Vagina (tissue), 2 donors: ENCODE measurements around the gene CHCHD4. TPM values are rescaled to one million over a fixed set of nuclear protein-coding genes. Genes with fewer than 3 reads are reported as not detected.
A peak's percentile ranks its signal among the peaks of the same experiment; 100 is the strongest.

Experiments used
- DNase-seq, 2 donors: peaks; one replicate each; pipeline ENCODE4 v3.0.0-alpha.2; 2017; ENCODE audit errors: extremely low spot score in 2 of 2
- H3K27ac ChIP-seq: fragments of 200-600 bp; sonication (generic); one replicate; pipeline ENCODE4 v1.5.1; 2019
- H3K27me3 ChIP-seq: fragments of 200-600 bp; sonication (generic); one replicate; pipeline ENCODE4 v1.5.1; 2019
- H3K36me3 ChIP-seq, 2 donors: fragments of 200-600 bp; sonication (generic); one replicate each; pipeline ENCODE4 v1.5.1; 2017 to 2019
- H3K4me1 ChIP-seq: fragments of 200-600 bp; sonication (generic); one replicate; pipeline ENCODE4 v1.5.1; 2019
- H3K4me3 ChIP-seq, 2 donors: fragments of 200-600 bp; sonication (generic); 1 replicate in 1 of 2; 2 replicates in 1 of 2; pipeline ENCODE4 v1.5.1; 2016 to 2019
- H3K9me3 ChIP-seq: fragments of 200-600 bp; sonication (generic); one replicate; pipeline ENCODE4 v1.5.1; 2019
- POLR2A ChIP-seq, 2 donors: fragments of 450-650 bp; IDR thresholded peaks; one replicate each; pipeline ENCODE4 v1.6.1; 2017; ENCODE audit warnings: antibody characterized with exemption in 2 of 2, mild to moderate bottlenecking in 2 of 2, moderate library complexity in 2 of 2
- POLR2AphosphoS5 ChIP-seq, 2 donors: sonication (generic); formaldehyde crosslinking; IDR thresholded peaks; one replicate each; pipeline ENCODE4 v1.9.0; 2017; ENCODE audit warnings: antibody characterized with exemption in 2 of 2, mild to moderate bottlenecking in 2 of 2, low read depth in 1 of 2; ENCODE audit not compliant: insufficient read depth in 1 of 2
- intact Hi-C: fragments of 100-400 bp; cut with DNase I; formaldehyde crosslinking; loops from one replicate; pipeline ENCODE4 v1.15.1; 2023
- total RNA-seq: library from RNA; depleted of rRNA; stranded (reverse); fragments of >200 nt; gene quantifications from one replicate; pipeline ENCODE4 v1.2.3, GENCODE V29; 2016
- TF ChIP-seq, protein P1 (sequence below), 3 experiments: fragments of 450-650 bp in 2 of 3; fragments of 200-600 bp in 1 of 3; sonication (generic) in 1 of 3; IDR thresholded peaks; one replicate each; pipeline ENCODE4 v1.5.1; 2017 to 2019; ENCODE audit warnings: antibody characterized with exemption in 3 of 3, mild to moderate bottlenecking in 2 of 3, moderate library complexity in 2 of 3

Gene CHCHD4
- total RNA-seq, 1 donor from 2014 or later = 10.6 TPM

DNA sequence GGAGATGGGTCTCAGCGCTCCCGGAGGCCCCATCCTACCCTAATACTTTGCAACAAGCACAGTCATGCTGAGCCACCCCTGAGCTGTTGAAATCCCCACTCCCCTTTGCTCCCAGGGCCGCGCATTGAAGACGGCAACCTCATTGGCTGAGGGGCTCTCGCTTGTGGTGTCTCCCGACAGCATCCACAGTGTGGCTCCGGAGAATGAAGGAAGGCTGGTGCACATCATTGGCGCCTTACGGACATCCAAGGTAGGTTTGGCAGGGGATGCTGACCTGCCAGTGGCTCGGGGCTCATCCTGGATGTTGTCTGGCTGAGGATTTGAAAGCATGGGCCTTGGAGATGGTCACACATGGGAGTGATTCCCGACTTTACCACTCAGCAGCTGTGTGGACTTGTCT lies 6.0 kb upstream of the CHCHD4 start:
- DNase-seq = no peak
- Histone ChIP-seq H3K27ac (no peak overlapping the region), H3K9me3 (no peaks in the 10 kb centered on the region), H3K27me3 (no peaks in the 10 kb centered on the region), H3K4me1 (peaks cover 25% of the 10 kb centered on the region), H3K4me3 (no peak overlapping the region), H3K36me3 (peaks cover 0 to 63% of the 10 kb centered on the region in 2 donors)
- intact Hi-C loops = loop anchor here (10.0 kb wide), 1 partner anchor 236 kb away; no protein-coding TSS in a partner anchor
- TF ChIP-seq POLR2AphosphoS5 (IDR thresholded peaks at IDR 0.05; ENCODE audit: insufficient read depth in 1 of 2, low read depth in 1 of 2) = no peak
- TF ChIP-seq POLR2A (IDR thresholded peaks at IDR 0.05) = no peak
- TF ChIP-seq, protein P1, sequence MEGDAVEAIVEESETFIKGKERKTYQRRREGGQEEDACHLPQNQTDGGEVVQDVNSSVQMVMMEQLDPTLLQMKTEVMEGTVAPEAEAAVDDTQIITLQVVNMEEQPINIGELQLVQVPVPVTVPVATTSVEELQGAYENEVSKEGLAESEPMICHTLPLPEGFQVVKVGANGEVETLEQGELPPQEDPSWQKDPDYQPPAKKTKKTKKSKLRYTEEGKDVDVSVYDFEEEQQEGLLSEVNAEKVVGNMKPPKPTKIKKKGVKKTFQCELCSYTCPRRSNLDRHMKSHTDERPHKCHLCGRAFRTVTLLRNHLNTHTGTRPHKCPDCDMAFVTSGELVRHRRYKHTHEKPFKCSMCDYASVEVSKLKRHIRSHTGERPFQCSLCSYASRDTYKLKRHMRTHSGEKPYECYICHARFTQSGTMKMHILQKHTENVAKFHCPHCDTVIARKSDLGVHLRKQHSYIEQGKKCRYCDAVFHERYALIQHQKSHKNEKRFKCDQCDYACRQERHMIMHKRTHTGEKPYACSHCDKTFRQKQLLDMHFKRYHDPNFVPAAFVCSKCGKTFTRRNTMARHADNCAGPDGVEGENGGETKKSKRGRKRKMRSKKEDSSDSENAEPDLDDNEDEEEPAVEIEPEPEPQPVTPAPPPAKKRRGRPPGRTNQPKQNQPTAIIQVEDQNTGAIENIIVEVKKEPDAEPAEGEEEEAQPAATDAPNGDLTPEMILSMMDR (IDR thresholded peaks at IDR 0.05) = no peak

DNA sequence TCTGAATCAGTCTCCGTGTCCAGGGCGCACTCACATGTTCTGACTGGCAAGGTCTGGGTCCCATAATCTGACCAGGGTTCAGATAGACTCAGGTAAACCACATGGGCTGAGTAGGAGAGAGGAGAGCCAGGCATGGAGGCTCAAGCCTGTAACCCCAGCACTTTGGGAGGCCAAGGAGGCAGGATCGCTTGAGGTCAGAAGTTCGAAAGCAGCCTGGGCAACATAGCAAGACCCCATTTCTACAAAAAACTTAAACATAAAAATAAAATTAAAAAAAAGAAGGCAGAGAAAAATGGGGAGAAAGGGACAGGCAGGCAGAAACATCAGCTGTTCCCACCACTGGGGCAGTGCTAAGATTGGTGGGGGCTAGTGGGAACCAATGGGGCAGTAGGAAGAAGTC lies 5.6 kb upstream of the CHCHD4 start:
- Histone ChIP-seq H3K27ac (no peak overlapping the region), H3K4me1 (peaks cover 26% of the 10 kb centered on the region), H3K4me3 (no peak overlapping the region), H3K27me3 (no peaks in the 10 kb centered on the region), H3K36me3 (peaks cover 0 to 58% of the 10 kb centered on the region in 2 donors), H3K9me3 (no peaks in the 10 kb centered on the region)
- TF ChIP-seq POLR2A (IDR thresholded peaks at IDR 0.05) = no peak
- TF ChIP-seq, protein P1 (IDR thresholded peaks at IDR 0.05) = no peak
- no peak for TF ChIP-seq POLR2AphosphoS5 (IDR thresholded peaks at IDR 0.05; ENCODE audit: insufficient read depth in 1 of 2, low read depth in 1 of 2)
- DNase-seq = no peak
- intact Hi-C loops = loop anchor here (10.0 kb wide), 1 partner anchor 235 kb away; no protein-coding TSS in a partner anchor

DNA sequence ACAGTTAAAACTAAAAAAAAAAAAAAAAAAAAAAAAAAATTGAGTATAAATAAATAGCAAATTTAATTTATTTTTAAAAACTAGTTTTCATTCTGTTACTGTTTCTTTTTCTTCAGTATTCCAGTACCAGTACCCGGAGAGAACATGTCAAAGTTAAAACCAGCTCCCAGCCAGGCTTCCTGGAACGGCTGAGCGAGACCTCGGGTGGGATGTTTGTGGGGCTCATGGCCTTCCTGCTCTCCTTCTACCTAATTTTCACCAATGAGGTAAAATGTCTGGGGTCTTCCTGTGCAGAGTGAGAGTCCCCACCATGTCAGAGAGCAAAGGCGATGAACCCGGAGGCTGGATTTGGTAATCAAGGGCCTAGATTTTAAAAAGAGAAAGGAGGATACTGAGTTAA lies 4.6 kb upstream of the CHCHD4 start:
- H3K4me3 ChIP-seq = no peak overlapping the region
- TF ChIP-seq POLR2AphosphoS5 (IDR thresholded peaks at IDR 0.05; ENCODE audit: insufficient read depth in 1 of 2, low read depth in 1 of 2) (no peak), POLR2A (IDR thresholded peaks at IDR 0.05) (no peak)
- TF ChIP-seq, protein P1 (IDR thresholded peaks at IDR 0.05) = no peak
- H3K27me3 ChIP-seq = no peaks in the 10 kb centered on the region
- DNase-seq = no peak
- peaks cover 0 to 49% of the 10 kb centered on the region in 2 donors for H3K36me3 ChIP-seq
- H3K4me1 ChIP-seq = peaks cover 26% of the 10 kb centered on the region
- H3K9me3 ChIP-seq = no peaks in the 10 kb centered on the region
- H3K27ac ChIP-seq = no peak overlapping the region
- intact Hi-C loops = loop anchor here (5.0 kb wide), 1 partner anchor 53 kb away; no protein-coding TSS in a partner anchor

DNA sequence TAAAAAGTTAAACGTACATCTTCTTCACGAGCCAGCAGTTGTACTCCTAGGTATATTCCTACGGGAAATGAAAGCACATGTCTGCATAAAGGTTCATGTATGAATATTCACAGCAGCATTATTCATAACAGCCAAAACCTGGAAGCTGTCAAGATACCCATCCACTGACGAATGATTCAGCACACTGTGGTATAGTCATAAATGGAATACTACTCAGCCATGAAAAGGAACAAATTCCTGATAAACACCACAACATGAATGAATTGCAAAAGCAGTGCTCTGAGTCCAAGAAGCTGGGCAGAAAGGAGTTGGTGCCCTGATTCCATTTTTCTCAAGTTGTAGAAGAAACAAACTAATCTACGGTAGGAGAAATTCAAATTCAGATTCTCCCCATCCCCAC lies 4.1 kb upstream of the CHCHD4 start:
- H3K9me3 ChIP-seq = no peaks in the 10 kb centered on the region
- no peaks in the 10 kb centered on the region for H3K27me3 ChIP-seq
- H3K36me3 ChIP-seq = peaks cover 0 to 43% of the 10 kb centered on the region in 2 donors
- DNase-seq = peak in 1 of 2 donors; percentile 13
- TF ChIP-seq, protein P1 (IDR thresholded peaks at IDR 0.05) = no peak
- TF ChIP-seq POLR2A (IDR thresholded peaks at IDR 0.05) (no peak), POLR2AphosphoS5 (IDR thresholded peaks at IDR 0.05; ENCODE audit: insufficient read depth in 1 of 2, low read depth in 1 of 2) (no peak)
- intact Hi-C loops = loop anchor here (5.0 kb wide), 1 partner anchor 54 kb away; no protein-coding TSS in a partner anchor
- H3K4me1 ChIP-seq = peaks cover 30% of the 10 kb centered on the region
- H3K4me3 ChIP-seq = no peak overlapping the region
- no peak overlapping the region for H3K27ac ChIP-seq

DNA sequence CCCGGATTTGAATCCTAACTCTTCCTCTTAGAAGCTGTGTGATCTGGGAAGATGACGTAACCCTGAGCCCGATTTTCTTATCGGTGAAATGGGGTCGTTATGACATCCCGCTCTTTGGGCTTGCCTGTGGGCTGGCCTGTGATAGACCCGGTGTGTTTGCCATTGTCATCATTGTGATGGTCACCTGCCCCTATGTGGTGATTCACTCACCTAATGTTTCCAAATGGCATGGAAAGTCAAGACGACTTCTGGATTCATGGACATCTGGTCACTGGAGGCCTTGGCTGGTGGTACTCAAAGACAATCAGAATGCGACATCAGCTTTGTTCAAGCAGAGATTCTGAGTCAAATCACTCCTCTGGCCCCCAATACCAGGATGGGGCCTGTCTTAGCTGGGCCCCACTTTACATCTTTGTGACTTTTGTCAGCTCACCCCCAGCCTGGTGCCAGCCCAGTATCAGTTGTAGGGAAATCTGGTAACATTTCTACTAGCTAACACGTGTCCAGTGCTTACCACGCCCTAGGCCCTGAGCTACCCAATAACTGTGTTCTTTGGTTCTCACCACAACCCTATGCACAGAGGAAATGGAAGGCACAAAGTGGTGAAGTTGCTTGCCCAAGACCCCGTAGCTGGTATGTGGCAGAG lies 3.0 kb upstream of the CHCHD4 start:
- Histone ChIP-seq H3K9me3 (no peaks in the 10 kb centered on the region), H3K4me1 (peaks cover 41% of the 10 kb centered on the region), H3K27me3 (no peaks in the 10 kb centered on the region), H3K27ac (no peak overlapping the region), H3K36me3 (peaks cover 0 to 32% of the 10 kb centered on the region in 2 donors), H3K4me3 (peak overlapping the region in 1 of 2 donors; percentile 8)
- peak; percentile 77 to 82 for DNase-seq
- TF ChIP-seq POLR2AphosphoS5 (IDR thresholded peaks at IDR 0.05; ENCODE audit: insufficient read depth in 1 of 2, low read depth in 1 of 2) (no peak), POLR2A (IDR thresholded peaks at IDR 0.05) (no peak)
- TF ChIP-seq, protein P1 (IDR thresholded peaks at IDR 0.05) = no peak
- intact Hi-C loops = loop anchor here (5.0 kb wide), 1 partner anchor 55 kb away; no protein-coding TSS in a partner anchor
